NCI-H1417 (cell line): ENCODE results near the gene TSFM.

Experiments
- DNase-seq, 3 experiments: peaks; one replicate each; lab custom pipeline; 2025; lab: John Stamatoyannopoulos, UW

TSFM gene

GRCh38 chr12:57834086-57834876 lies 51.7 kb downstream of the TSFM start:
- DNase-seq, result peak; percentile 33 to 97 (median 59)

- DNase-seq, result no peak
Measured at GRCh38 chr12:57835366-57836288, 53.0 kb downstream of the TSFM start.

GRCh38 chr12:57836442-57837375 lies 54.1 kb downstream of the TSFM start:
- DNase-seq, result peak; percentile 30 to 86 (median 66)

- DNase-seq, result peak in 2 of 3 experiments; percentile 44 to 52
Measured at GRCh38 chr12:57837864-57838562, 55.4 kb downstream of the TSFM start.

GRCh38 chr12:57838594-57839302 lies 56.2 kb downstream of the TSFM start:
- DNase-seq, result no peak

- DNase-seq, result peak in 2 of 3 experiments; percentile 36 to 66
Measured at GRCh38 chr12:57839996-57840395, 57.4 kb downstream of the TSFM start.

GRCh38 chr12:57840726-57841125 lies 58.1 kb downstream of the TSFM start:
- peak; percentile 26 to 83 (median 73) for DNase-seq

- no peak for DNase-seq
Measured at GRCh38 chr12:57841445-57841844, 58.9 kb downstream of the TSFM start.

- DNase-seq, result no peak
Measured at GRCh38 chr12:57842342-57843294, 60.0 kb downstream of the TSFM start.

- DNase-seq, result peak in 2 of 3 experiments; percentile 56 to 72
Measured at GRCh38 chr12:57844709-57845477, 62.3 kb downstream of the TSFM start.

GRCh38 chr12:57845478-57846284 lies 63.1 kb downstream of the TSFM start:
- peak; percentile 46 to 81 (median 81) for DNase-seq

- peak in 2 of 3 experiments; percentile 53 to 85 for DNase-seq
Measured at GRCh38 chr12:57846285-57846576, 63.6 kb downstream of the TSFM start.

GRCh38 chr12:57846577-57847319 lies 64.2 kb downstream of the TSFM start, which contains the start of gene CTDSP2:
CTDSP2 (minus strand) TSS chr12:57846729; CDS start chr12:57846435, 294 bp downstream.
- peak; percentile 98 to 99 (median 99) for DNase-seq
